ENCODE data around the gene STAB2.

Gene STAB2

GRCh38 chr12:103620395-103620794, 33.3 kb downstream of the STAB2 start:
- no peak overlapping the region for H3K4me3 ChIP-seq (IDR thresholded peaks at IDR 0.05; ENCODE audit: insufficient read depth, low read depth, low read length)
- H3K79me2 ChIP-seq (ENCODE audit: insufficient read depth, low read depth): no peaks in the 10 kb centered on the region
- H3K4me1 ChIP-seq (ENCODE audit: low read depth, poor library complexity, severe bottlenecking): no peaks in the 10 kb centered on the region
- TF ChIP-seq CTCF (conservative IDR thresholded peaks at IDR 0.05; ENCODE audit: low read depth, low read length): no peak
- H2AFZ ChIP-seq (ENCODE audit: low read depth): no peak overlapping the region
- no peaks in the 10 kb centered on the region for H4K20me1 ChIP-seq (ENCODE audit: insufficient read depth)
- H3K4me2 ChIP-seq: no peak overlapping the region
- no peaks in the 10 kb centered on the region for H3K27me3 ChIP-seq (ENCODE audit: insufficient read depth, low read depth)
- H3K27ac ChIP-seq: no peak overlapping the region
- H3K9ac ChIP-seq: no peak overlapping the region
- H3K36me3 ChIP-seq (ENCODE audit: insufficient read depth): no peaks in the 10 kb centered on the region

- Histone ChIP-seq H2AFZ (ENCODE audit: low read depth) (no peak overlapping the region), H3K4me1 (ENCODE audit: low read depth, poor library complexity, severe bottlenecking) (no peaks in the 10 kb centered on the region), H3K36me3 (ENCODE audit: insufficient read depth) (no peaks in the 10 kb centered on the region), H4K20me1 (ENCODE audit: insufficient read depth) (no peaks in the 10 kb centered on the region), H3K9ac (no peak overlapping the region), H3K27ac (no peak overlapping the region), H3K79me2 (ENCODE audit: insufficient read depth, low read depth) (no peaks in the 10 kb centered on the region), H3K4me2 (no peak overlapping the region), H3K4me3 (IDR thresholded peaks at IDR 0.05; ENCODE audit: insufficient read depth, low read depth, low read length) (no peak overlapping the region), H3K27me3 (ENCODE audit: insufficient read depth, low read depth) (no peaks in the 10 kb centered on the region)
- no peak for TF ChIP-seq CTCF (conservative IDR thresholded peaks at IDR 0.05; ENCODE audit: low read depth, low read length)
Measured at GRCh38 chr12:103623716-103624115, 36.6 kb downstream of the STAB2 start.

- no peaks in the 10 kb centered on the region for H3K4me1 ChIP-seq (ENCODE audit: low read depth, poor library complexity, severe bottlenecking)
- H3K4me2 ChIP-seq: no peak overlapping the region
- H3K79me2 ChIP-seq (ENCODE audit: insufficient read depth, low read depth): no peaks in the 10 kb centered on the region
- H4K20me1 ChIP-seq (ENCODE audit: insufficient read depth): no peaks in the 10 kb centered on the region
- H2AFZ ChIP-seq (ENCODE audit: low read depth): no peak overlapping the region
- no peak overlapping the region for H3K4me3 ChIP-seq (IDR thresholded peaks at IDR 0.05; ENCODE audit: insufficient read depth, low read depth, low read length)
- no peaks in the 10 kb centered on the region for H3K36me3 ChIP-seq (ENCODE audit: insufficient read depth)
- no peaks in the 10 kb centered on the region for H3K27me3 ChIP-seq (ENCODE audit: insufficient read depth, low read depth)
- H3K27ac ChIP-seq: no peak overlapping the region
- H3K9ac ChIP-seq: no peak overlapping the region
- no peak for TF ChIP-seq CTCF (conservative IDR thresholded peaks at IDR 0.05; ENCODE audit: low read depth, low read length)
Measured at GRCh38 chr12:103626498-103626897, 39.4 kb downstream of the STAB2 start.

- no peak for TF ChIP-seq CTCF (conservative IDR thresholded peaks at IDR 0.05; ENCODE audit: low read depth, low read length)
- Histone ChIP-seq H3K79me2 (ENCODE audit: insufficient read depth, low read depth) (no peaks in the 10 kb centered on the region), H3K27me3 (ENCODE audit: insufficient read depth, low read depth) (no peaks in the 10 kb centered on the region), H4K20me1 (ENCODE audit: insufficient read depth) (no peaks in the 10 kb centered on the region), H3K4me2 (no peak overlapping the region), H3K4me3 (IDR thresholded peaks at IDR 0.05; ENCODE audit: insufficient read depth, low read depth, low read length) (no peak overlapping the region), H3K36me3 (ENCODE audit: insufficient read depth) (no peaks in the 10 kb centered on the region), H3K27ac (no peak overlapping the region), H2AFZ (ENCODE audit: low read depth) (no peak overlapping the region), H3K4me1 (ENCODE audit: low read depth, poor library complexity, severe bottlenecking) (no peaks in the 10 kb centered on the region), H3K9ac (no peak overlapping the region)
Measured at GRCh38 chr12:103627189-103627855, 40.2 kb downstream of the STAB2 start.

All from KMS-11 (cell line).